ENCODE data around the gene CDC42BPB. TPM values are rescaled to one million over a fixed set of nuclear protein-coding genes. Genes with fewer than 3 reads are reported as not detected.

The CDC42BPB gene
- total RNA-seq, 1 donor from 2014 or later, result 103 TPM

GRCh38 chr14:102902086-102902485 lies 155.3 kb downstream of the CDC42BPB start:
- Mint-ChIP-seq H3K27me3 (ENCODE audit: low read depth) (no peaks in the 10 kb centered on the region), H3K27ac (no peak overlapping the region), H3K9me3 (no peaks in the 10 kb centered on the region), H3K4me3 (no peak overlapping the region), H3K4me1 (no peaks in the 10 kb centered on the region), H3K36me3 (peaks cover 31% of the 10 kb centered on the region)
- TF ChIP-seq CTCF (IDR thresholded peaks at IDR 0.05; ENCODE audit: unreplicated experiment), result no peak
- DNase-seq (ENCODE audit: low spot score in 2 of 2, unreplicated experiment in 2 of 2), result no peak

DNA sequence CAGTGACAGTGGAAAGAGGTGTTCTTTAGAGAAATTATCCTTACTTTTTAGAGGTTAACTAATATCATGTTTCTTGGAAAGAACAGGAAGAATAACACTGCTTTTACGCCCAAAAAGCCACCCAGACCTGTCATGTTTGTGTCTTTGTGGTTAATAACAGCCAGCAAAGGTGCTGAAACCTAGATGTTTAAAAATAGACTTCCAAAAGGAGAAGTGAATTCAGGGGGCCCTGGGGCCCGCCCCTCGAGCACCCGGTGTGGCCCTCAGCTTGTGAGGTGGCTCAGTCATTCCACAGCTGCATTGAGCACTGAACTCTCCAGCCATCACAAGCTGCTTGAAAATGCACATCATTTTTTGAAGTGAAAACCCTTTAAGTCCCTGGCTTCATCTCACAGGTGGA lies 155.7 kb downstream of the CDC42BPB start:
- Mint-ChIP-seq H3K4me3 (no peak overlapping the region), H3K4me1 (no peaks in the 10 kb centered on the region), H3K36me3 (peaks cover 28% of the 10 kb centered on the region), H3K27me3 (ENCODE audit: low read depth) (no peaks in the 10 kb centered on the region), H3K27ac (no peak overlapping the region), H3K9me3 (no peaks in the 10 kb centered on the region)
- TF ChIP-seq CTCF (IDR thresholded peaks at IDR 0.05; ENCODE audit: unreplicated experiment), result no peak
- no peak for DNase-seq (ENCODE audit: low spot score in 2 of 2, unreplicated experiment in 2 of 2)

GRCh38 chr14:102900631-102901571 lies 156.4 kb downstream of the CDC42BPB start:
- no peak for DNase-seq (ENCODE audit: low spot score in 2 of 2, unreplicated experiment in 2 of 2)
- peaks cover 24% of the 10 kb centered on the region for H3K36me3 Mint-ChIP-seq
- no peaks in the 10 kb centered on the region for H3K9me3 Mint-ChIP-seq
- H3K27ac Mint-ChIP-seq, result no peak overlapping the region
- H3K4me1 Mint-ChIP-seq, result no peaks in the 10 kb centered on the region
- TF ChIP-seq CTCF (IDR thresholded peaks at IDR 0.05; ENCODE audit: unreplicated experiment), result no peak
- no peak overlapping the region for H3K4me3 Mint-ChIP-seq
- H3K27me3 Mint-ChIP-seq (ENCODE audit: low read depth), result no peaks in the 10 kb centered on the region

GRCh38 chr14:102899516-102899900 lies 157.8 kb downstream of the CDC42BPB start:
- peaks cover 25% of the 10 kb centered on the region for H3K36me3 Mint-ChIP-seq
- DNase-seq (ENCODE audit: low spot score in 2 of 2, unreplicated experiment in 2 of 2), result no peak
- no peak overlapping the region for H3K4me3 Mint-ChIP-seq
- no peak for TF ChIP-seq CTCF (IDR thresholded peaks at IDR 0.05; ENCODE audit: unreplicated experiment)
- no peak overlapping the region for H3K27ac Mint-ChIP-seq
- H3K4me1 Mint-ChIP-seq, result no peaks in the 10 kb centered on the region
- no peaks in the 10 kb centered on the region for H3K27me3 Mint-ChIP-seq (ENCODE audit: low read depth)
- H3K9me3 Mint-ChIP-seq, result no peaks in the 10 kb centered on the region

GRCh38 chr14:102898776-102899515 lies 158.4 kb downstream of the CDC42BPB start:
- TF ChIP-seq CTCF (IDR thresholded peaks at IDR 0.05; ENCODE audit: unreplicated experiment), result no peak

More at GRCh38 chr14:102898776-102899515, 158.4 kb downstream of the CDC42BPB start:
- Mint-ChIP-seq H3K9me3 (no peaks in the 10 kb centered on the region), H3K4me1 (no peaks in the 10 kb centered on the region), H3K27me3 (ENCODE audit: low read depth) (no peaks in the 10 kb centered on the region), H3K27ac (no peak overlapping the region), H3K36me3 (peaks cover 25% of the 10 kb centered on the region), H3K4me3 (no peak overlapping the region)
- DNase-seq (ENCODE audit: low spot score in 2 of 2, unreplicated experiment in 2 of 2), result no peak

Data from mesothelial cell of epicardium (in vitro differentiated cells).